ENCODE data around the gene ZBTB38. TPM values are rescaled to one million over a fixed set of nuclear protein-coding genes. Genes with fewer than 3 reads are reported as not detected.

Gene ZBTB38
- total and polyA plus RNA-seq, 2 donors from 2014 or later: 8.6 to 113 TPM

DNA sequence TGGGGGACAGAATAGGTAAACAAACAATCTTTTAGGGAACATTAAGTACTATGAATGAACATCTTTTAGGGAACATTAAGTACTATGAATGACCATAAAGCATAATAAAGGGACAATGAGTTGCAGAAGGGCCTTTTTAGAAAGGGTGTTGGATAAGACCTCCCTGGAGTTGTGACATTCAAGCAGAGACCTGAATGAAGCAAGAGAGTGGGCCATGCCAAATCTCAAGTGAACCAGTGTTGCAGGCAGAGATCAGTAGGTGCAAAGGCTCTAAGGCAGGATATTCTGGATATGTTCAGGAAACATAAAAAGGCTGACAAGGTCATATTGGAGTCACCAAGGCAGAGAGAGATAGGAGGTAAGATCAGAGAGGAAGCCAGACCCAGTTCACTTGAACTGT is 29.4 kb upstream of the ZBTB38 start:
- TF ChIP-seq, protein P1, sequence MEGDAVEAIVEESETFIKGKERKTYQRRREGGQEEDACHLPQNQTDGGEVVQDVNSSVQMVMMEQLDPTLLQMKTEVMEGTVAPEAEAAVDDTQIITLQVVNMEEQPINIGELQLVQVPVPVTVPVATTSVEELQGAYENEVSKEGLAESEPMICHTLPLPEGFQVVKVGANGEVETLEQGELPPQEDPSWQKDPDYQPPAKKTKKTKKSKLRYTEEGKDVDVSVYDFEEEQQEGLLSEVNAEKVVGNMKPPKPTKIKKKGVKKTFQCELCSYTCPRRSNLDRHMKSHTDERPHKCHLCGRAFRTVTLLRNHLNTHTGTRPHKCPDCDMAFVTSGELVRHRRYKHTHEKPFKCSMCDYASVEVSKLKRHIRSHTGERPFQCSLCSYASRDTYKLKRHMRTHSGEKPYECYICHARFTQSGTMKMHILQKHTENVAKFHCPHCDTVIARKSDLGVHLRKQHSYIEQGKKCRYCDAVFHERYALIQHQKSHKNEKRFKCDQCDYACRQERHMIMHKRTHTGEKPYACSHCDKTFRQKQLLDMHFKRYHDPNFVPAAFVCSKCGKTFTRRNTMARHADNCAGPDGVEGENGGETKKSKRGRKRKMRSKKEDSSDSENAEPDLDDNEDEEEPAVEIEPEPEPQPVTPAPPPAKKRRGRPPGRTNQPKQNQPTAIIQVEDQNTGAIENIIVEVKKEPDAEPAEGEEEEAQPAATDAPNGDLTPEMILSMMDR (IDR thresholded peaks at IDR 0.05; ENCODE audit: borderline replicate concordance, extremely low read depth, insufficient read depth): no peak
- H3K4me1 ChIP-seq (ENCODE audit: control insufficient read depth in 2 of 3, insufficient read depth in 2 of 3, low read depth in 1 of 3, low read length in 3 of 3): no peaks in the 10 kb centered on the region
- DNase-seq: no peak
- no peak overlapping the region for H3K4me3 ChIP-seq (ENCODE audit: low read length in 3 of 3)
- no peaks in the 10 kb centered on the region for H3K36me3 ChIP-seq (ENCODE audit: control insufficient read depth in 2 of 3, insufficient read depth in 3 of 3, low read length in 3 of 3)
- H3K27me3 ChIP-seq (ENCODE audit: control insufficient read depth, insufficient read depth, low read length): no peaks in the 10 kb centered on the region
- intact Hi-C loops (cut with DNase I): no loop called here
- no peak overlapping the region for H3K9ac ChIP-seq (ENCODE audit: low read length in 3 of 3)
- no peak overlapping the region for H3K27ac ChIP-seq (ENCODE audit: low read depth in 2 of 2, low read length in 2 of 2)
- no peaks in the 10 kb centered on the region for H3K9me3 ChIP-seq (ENCODE audit: control insufficient read depth in 2 of 3, insufficient read depth in 1 of 3, low read length in 3 of 3)
- no peak for FAIRE-seq

DNA sequence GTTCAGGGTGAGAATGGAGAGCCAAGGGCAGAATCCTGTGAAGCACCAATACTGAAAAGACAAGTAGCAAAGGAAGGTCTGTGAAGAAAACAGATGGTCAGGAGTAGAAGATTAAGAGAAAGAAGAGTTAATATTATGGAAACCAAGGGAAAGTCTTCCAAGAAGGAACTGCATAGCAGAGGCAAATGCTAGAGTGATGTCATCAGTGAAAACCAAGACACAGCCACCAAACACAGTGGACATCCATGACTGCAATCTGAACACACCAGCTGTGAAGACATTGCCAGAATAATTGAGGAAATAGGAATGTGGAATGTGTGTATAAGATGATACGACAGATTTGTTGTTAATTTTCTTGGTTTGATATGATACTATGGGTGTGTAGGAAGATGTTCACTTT is 26.8 kb upstream of the ZBTB38 start:
- Histone ChIP-seq H3K27ac (ENCODE audit: low read depth in 2 of 2, low read length in 2 of 2) (no peak overlapping the region), H3K4me1 (ENCODE audit: control insufficient read depth in 2 of 3, insufficient read depth in 2 of 3, low read depth in 1 of 3, low read length in 3 of 3) (no peaks in the 10 kb centered on the region), H3K9ac (ENCODE audit: low read length in 3 of 3) (no peak overlapping the region), H3K4me3 (ENCODE audit: low read length in 3 of 3) (no peak overlapping the region), H3K36me3 (ENCODE audit: control insufficient read depth in 2 of 3, insufficient read depth in 3 of 3, low read length in 3 of 3) (no peaks in the 10 kb centered on the region), H3K27me3 (ENCODE audit: control insufficient read depth, insufficient read depth, low read length) (no peaks in the 10 kb centered on the region), H3K9me3 (ENCODE audit: control insufficient read depth in 2 of 3, insufficient read depth in 1 of 3, low read length in 3 of 3) (no peaks in the 10 kb centered on the region)
- no peak for DNase-seq
- no peak for FAIRE-seq
- TF ChIP-seq, protein P1 (IDR thresholded peaks at IDR 0.05; ENCODE audit: borderline replicate concordance, extremely low read depth, insufficient read depth): no peak
- intact Hi-C loops (cut with DNase I): no loop called here

DNA sequence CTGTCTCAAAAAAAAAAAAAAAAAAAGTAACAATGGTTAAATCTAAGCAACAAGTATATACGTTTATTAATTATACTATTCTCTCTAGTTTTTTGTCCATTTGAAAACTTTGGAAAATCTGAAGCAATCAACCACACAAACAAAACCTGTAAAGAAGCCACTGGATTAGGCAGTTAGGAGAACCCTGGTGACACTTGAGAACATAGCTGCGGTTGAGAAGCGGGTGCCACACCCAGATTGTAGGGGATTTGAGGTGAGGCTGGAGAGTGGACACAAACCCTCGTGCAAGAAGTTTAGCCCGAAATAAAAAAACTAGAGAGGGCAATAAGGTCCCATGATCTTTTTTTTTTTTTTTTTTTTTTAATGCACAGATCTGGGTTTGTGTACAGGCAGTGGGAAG is 25.9 kb upstream of the ZBTB38 start:
- intact Hi-C loops (cut with DNase I): no loop called here
- no peak for FAIRE-seq

More for the DNA sequence above, 25.9 kb upstream of the ZBTB38 start:
- Histone ChIP-seq H3K4me1 (ENCODE audit: control insufficient read depth in 2 of 3, insufficient read depth in 2 of 3, low read depth in 1 of 3, low read length in 3 of 3) (no peaks in the 10 kb centered on the region), H3K4me3 (ENCODE audit: low read length in 3 of 3) (no peak overlapping the region), H3K27me3 (ENCODE audit: control insufficient read depth, insufficient read depth, low read length) (no peaks in the 10 kb centered on the region), H3K9ac (ENCODE audit: low read length in 3 of 3) (no peak overlapping the region), H3K27ac (ENCODE audit: low read depth in 2 of 2, low read length in 2 of 2) (no peak overlapping the region), H3K9me3 (ENCODE audit: control insufficient read depth in 2 of 3, insufficient read depth in 1 of 3, low read length in 3 of 3) (no peaks in the 10 kb centered on the region), H3K36me3 (ENCODE audit: control insufficient read depth in 2 of 3, insufficient read depth in 3 of 3, low read length in 3 of 3) (no peaks in the 10 kb centered on the region)
- DNase-seq: no peak
- TF ChIP-seq, protein P1 (IDR thresholded peaks at IDR 0.05; ENCODE audit: borderline replicate concordance, extremely low read depth, insufficient read depth): no peak
